Gastrocnemius medialis (tissue), 4 donors: Measurements from ENCODE around the gene NUB1.

ENCODE experiments used
- POLR2A ChIP-seq, 2 donors: fragments of 450-650 bp; IDR thresholded peaks; one replicate each; pipeline ENCODE4 v1.6.1; 2017; ENCODE audit warnings: antibody characterized with exemption in 2 of 2, mild to moderate bottlenecking in 2 of 2, moderate library complexity in 2 of 2
- TF ChIP-seq, protein P1 (sequence below), 5 experiments: fragments of 450-650 bp in 3 of 5; fragments of 200-600 bp in 2 of 5; sonication (generic) in 2 of 5; IDR thresholded peaks in 4 of 5; conservative IDR thresholded peaks in 1 of 5; 1 replicate in 4 of 5; 2 replicates in 1 of 5; pipeline ENCODE4 v1.5.1; 2016 to 2019; ENCODE audit warnings: antibody characterized with exemption in 5 of 5, mild to moderate bottlenecking in 3 of 5, moderate library complexity in 3 of 5

DNA sequence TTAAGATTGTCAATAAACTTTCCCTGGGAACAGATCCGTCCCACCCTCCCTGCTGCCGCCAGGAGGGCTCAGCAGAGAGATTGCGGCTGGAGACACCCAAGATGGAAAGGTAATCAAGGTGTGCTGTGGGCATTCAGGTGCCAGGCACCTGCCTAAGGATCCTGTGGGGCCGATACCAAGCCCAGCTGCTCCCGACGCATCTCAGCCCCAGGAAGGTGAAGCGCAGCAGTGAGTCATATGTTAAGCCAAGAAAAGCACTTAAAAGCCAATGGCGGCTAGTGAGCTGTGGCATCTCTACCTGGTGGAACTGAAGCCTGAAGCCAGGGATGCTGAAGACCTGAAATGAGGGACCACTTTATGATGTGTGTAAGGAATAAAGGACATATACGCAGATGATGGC, 62.2 kb downstream of the NUB1 start:
- TF ChIP-seq POLR2A (IDR thresholded peaks at IDR 0.05), result no peak
- TF ChIP-seq, protein P1, sequence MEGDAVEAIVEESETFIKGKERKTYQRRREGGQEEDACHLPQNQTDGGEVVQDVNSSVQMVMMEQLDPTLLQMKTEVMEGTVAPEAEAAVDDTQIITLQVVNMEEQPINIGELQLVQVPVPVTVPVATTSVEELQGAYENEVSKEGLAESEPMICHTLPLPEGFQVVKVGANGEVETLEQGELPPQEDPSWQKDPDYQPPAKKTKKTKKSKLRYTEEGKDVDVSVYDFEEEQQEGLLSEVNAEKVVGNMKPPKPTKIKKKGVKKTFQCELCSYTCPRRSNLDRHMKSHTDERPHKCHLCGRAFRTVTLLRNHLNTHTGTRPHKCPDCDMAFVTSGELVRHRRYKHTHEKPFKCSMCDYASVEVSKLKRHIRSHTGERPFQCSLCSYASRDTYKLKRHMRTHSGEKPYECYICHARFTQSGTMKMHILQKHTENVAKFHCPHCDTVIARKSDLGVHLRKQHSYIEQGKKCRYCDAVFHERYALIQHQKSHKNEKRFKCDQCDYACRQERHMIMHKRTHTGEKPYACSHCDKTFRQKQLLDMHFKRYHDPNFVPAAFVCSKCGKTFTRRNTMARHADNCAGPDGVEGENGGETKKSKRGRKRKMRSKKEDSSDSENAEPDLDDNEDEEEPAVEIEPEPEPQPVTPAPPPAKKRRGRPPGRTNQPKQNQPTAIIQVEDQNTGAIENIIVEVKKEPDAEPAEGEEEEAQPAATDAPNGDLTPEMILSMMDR (IDR thresholded peaks at IDR 0.05 in 4 of 5, conservative IDR thresholded peaks at IDR 0.05 in 1 of 5), result no peak
